ENCODE data around the gene BFSP1.

Gene BFSP1

GRCh38 chr20:17469246-17470030, 61.7 kb downstream of the BFSP1 start:
- Histone ChIP-seq H3K9me3 (ENCODE audit: control insufficient read depth, insufficient read depth, low read depth, low read length) (no peaks in the 10 kb centered on the region), H3K36me3 (ENCODE audit: control insufficient read depth in 2 of 2, insufficient read depth in 1 of 2, low read length in 2 of 2) (no peaks in the 10 kb centered on the region), H3K4me1 (ENCODE audit: control insufficient read depth, insufficient read depth, low read length) (no peaks in the 10 kb centered on the region), H3K4me3 (ENCODE audit: low read depth, low read length) (no peak overlapping the region), H3K27ac (ENCODE audit: extremely low read depth, low read depth, low read length) (no peak overlapping the region)
- ChIA-PET CTCF (interaction anchor here (0.6 to 1.2 kb wide), 5 partner anchors 9 to 1269 kb away, joined by 3 read pairs; no protein-coding TSS in a partner anchor), POLR2A (interaction anchor here (0.5 kb wide), 1 partner anchor 192 kb away, joined by 5 read pairs; no protein-coding TSS in a partner anchor)
- no peak for TF ChIP-seq ZFP69B (tag by site-specific recombination; IDR thresholded peaks at IDR 0.05)
- no peak for TF ChIP-seq ZNF529 (tag by site-specific recombination; IDR thresholded peaks at IDR 0.05; ENCODE audit: insufficient replicate concordance)
- no peak for TF ChIP-seq ZNF335 (tag by site-specific recombination; conservative IDR thresholded peaks at IDR 0.05)
- no peak for TF ChIP-seq ZSCAN5A (tag by site-specific recombination; IDR thresholded peaks at IDR 0.05)
- TF ChIP-seq SCRT2 (tag by site-specific recombination; IDR thresholded peaks at IDR 0.05) = no peak
- TF ChIP-seq ZNF76 (tag by site-specific recombination; IDR thresholded peaks at IDR 0.05; ENCODE audit: borderline replicate concordance, low read depth) = no peak
- no peak for TF ChIP-seq BCL11B (tag by site-specific recombination; IDR thresholded peaks at IDR 0.05; ENCODE audit: low read depth)
- TF ChIP-seq ZNF670 (tag by site-specific recombination; IDR thresholded peaks at IDR 0.05; ENCODE audit: low read depth) = no peak
- TF ChIP-seq ZBTB48 (tag by site-specific recombination; IDR thresholded peaks at IDR 0.05) = no peak
- no peak for TF ChIP-seq MZF1 (tag by site-specific recombination; IDR thresholded peaks at IDR 0.05; ENCODE audit: borderline replicate concordance)
- no peak for TF ChIP-seq GLIS2 (tag by site-specific recombination; IDR thresholded peaks at IDR 0.05)
- TF ChIP-seq ZFP37 (tag by site-specific recombination; IDR thresholded peaks at IDR 0.05) = no peak
- no peak for TF ChIP-seq KLF10 (tag by site-specific recombination; IDR thresholded peaks at IDR 0.05)
- no peak for TF ChIP-seq ZNF138 (tag by site-specific recombination; IDR thresholded peaks at IDR 0.05; ENCODE audit: borderline replicate concordance)
- TF ChIP-seq FEZF1 (tag by site-specific recombination; IDR thresholded peaks at IDR 0.05) = no peak
- no peak for TF ChIP-seq PRDM2 (tag by site-specific recombination; IDR thresholded peaks at IDR 0.05; ENCODE audit: borderline replicate concordance)

- POLR2A ChIA-PET = no interaction called here
- Histone ChIP-seq H3K9me3 (ENCODE audit: control insufficient read depth, insufficient read depth, low read depth, low read length) (no peaks in the 10 kb centered on the region), H3K36me3 (ENCODE audit: control insufficient read depth in 2 of 2, insufficient read depth in 1 of 2, low read length in 2 of 2) (no peaks in the 10 kb centered on the region), H3K27ac (ENCODE audit: extremely low read depth, low read depth, low read length) (no peak overlapping the region), H3K4me3 (ENCODE audit: low read depth, low read length) (no peak overlapping the region), H3K4me1 (ENCODE audit: control insufficient read depth, insufficient read depth, low read length) (no peaks in the 10 kb centered on the region)
- CTCF ChIA-PET = interaction anchor here (1.1 to 1.2 kb wide), 2 partner anchors 8 to 527 kb away, joined by 3 read pairs; no protein-coding TSS in a partner anchor
- TF ChIP-seq ZNF157 (tag by site-specific recombination; IDR thresholded peaks at IDR 0.05) (no peak), ZBTB11 (tag by site-specific recombination; conservative IDR thresholded peaks at IDR 0.05; ENCODE audit: low read depth) (no peak), ZNF600 (tag by site-specific recombination; IDR thresholded peaks at IDR 0.05) (no peak), WT1 (tag by site-specific recombination; IDR thresholded peaks at IDR 0.05) (no peak), ZNF548 (tag by site-specific recombination; IDR thresholded peaks at IDR 0.05) (no peak), ZNF184 (tag by site-specific recombination; IDR thresholded peaks at IDR 0.05) (no peak)
Measured at GRCh38 chr20:17468073-17468840, 62.9 kb downstream of the BFSP1 start.
